ENCODE data around the gene DGKQ.
"Not testable (repeated sequence)": the region's sequence is repeated elsewhere in the genome, so short reads cannot be mapped to it uniquely, and the experiment has no call there.

The DGKQ gene

GRCh38 chr4:982291-982690 lies 8.9 kb upstream of the DGKQ start:
- peaks cover 17% of the 10 kb centered on the region for H3K4me1 ChIP-seq (ENCODE audit: low read length)
- H3K9ac ChIP-seq (ENCODE audit: low read length) = no peak overlapping the region
- H3K4me2 ChIP-seq (ENCODE audit: low read length) = no peak overlapping the region
- no peaks in the 10 kb centered on the region for H3K79me2 ChIP-seq (ENCODE audit: low read length)
- H3K36me3 ChIP-seq (replicated peaks; ENCODE audit: low read depth, low read length) = no peaks in the 10 kb centered on the region
- no peak for TF ChIP-seq CTCF (IDR thresholded peaks at IDR 0.05; ENCODE audit: low read depth, low read length)
- TF ChIP-seq EZH2phosphoT487 (IDR thresholded peaks at IDR 0.05; ENCODE audit: low read depth) = no peak
- no peaks in the 10 kb centered on the region for H3K27me3 ChIP-seq (ENCODE audit: low read depth, low read length)
- no peak overlapping the region for H3K27ac ChIP-seq (ENCODE audit: low read length)
- no peak overlapping the region for H3K4me3 ChIP-seq (ENCODE audit: low read length)
- no peaks in the 10 kb centered on the region for H3K9me3 ChIP-seq (ENCODE audit: insufficient read depth, low read length)
- H4K20me1 ChIP-seq (ENCODE audit: insufficient read depth, low read length) = no peaks in the 10 kb centered on the region
- no peak overlapping the region for H2AFZ ChIP-seq (ENCODE audit: low read depth, low read length)

GRCh38 chr4:978957-979701 lies 5.8 kb upstream of the DGKQ start:
- H3K36me3 ChIP-seq (replicated peaks; ENCODE audit: low read depth, low read length) = no peaks in the 10 kb centered on the region
- H3K9ac ChIP-seq (ENCODE audit: low read length) = no peak overlapping the region
- H3K79me2 ChIP-seq (ENCODE audit: low read length) = no peaks in the 10 kb centered on the region
- TF ChIP-seq CTCF (IDR thresholded peaks at IDR 0.05; ENCODE audit: low read depth, low read length) = no peak
- TF ChIP-seq EZH2phosphoT487 (IDR thresholded peaks at IDR 0.05; ENCODE audit: low read depth) = no peak
- H3K27me3 ChIP-seq (ENCODE audit: low read depth, low read length) = no peaks in the 10 kb centered on the region
- no peaks in the 10 kb centered on the region for H3K4me1 ChIP-seq (ENCODE audit: low read length)
- no peaks in the 10 kb centered on the region for H4K20me1 ChIP-seq (ENCODE audit: insufficient read depth, low read length)
- no peak overlapping the region for H3K4me2 ChIP-seq (ENCODE audit: low read length)
- H3K27ac ChIP-seq (ENCODE audit: low read length) = no peak overlapping the region
- H3K9me3 ChIP-seq (ENCODE audit: insufficient read depth, low read length) = no peaks in the 10 kb centered on the region
- H2AFZ ChIP-seq (ENCODE audit: low read depth, low read length) = no peak overlapping the region
- no peak overlapping the region for H3K4me3 ChIP-seq (ENCODE audit: low read length)

- H3K4me3 ChIP-seq (ENCODE audit: low read length); H3K4me2 ChIP-seq (ENCODE audit: low read length); H2AFZ ChIP-seq (ENCODE audit: low read depth, low read length); H3K27ac ChIP-seq (ENCODE audit: low read length); H3K27me3 ChIP-seq (ENCODE audit: low read depth, low read length); H4K20me1 ChIP-seq (ENCODE audit: insufficient read depth, low read length); H3K79me2 ChIP-seq (ENCODE audit: low read length); H3K9me3 ChIP-seq (ENCODE audit: insufficient read depth, low read length); H3K36me3 ChIP-seq (replicated peaks; ENCODE audit: low read depth, low read length); H3K9ac ChIP-seq (ENCODE audit: low read length); H3K4me1 ChIP-seq (ENCODE audit: low read length): not testable (repeated sequence)
Observed at GRCh38 chr4:976016-976415, 2.6 kb upstream of the DGKQ start.

GRCh38 chr4:974668-975067 lies 1.3 kb upstream of the DGKQ start:
- H3K36me3 ChIP-seq (replicated peaks; ENCODE audit: low read depth, low read length) = no peaks in the 10 kb centered on the region
- no peak overlapping the region for H3K9ac ChIP-seq (ENCODE audit: low read length)
- no peak overlapping the region for H3K4me3 ChIP-seq (ENCODE audit: low read length)
- H3K79me2 ChIP-seq (ENCODE audit: low read length) = no peaks in the 10 kb centered on the region
- TF ChIP-seq CTCF (IDR thresholded peaks at IDR 0.05; ENCODE audit: low read depth, low read length) (no peak), EZH2phosphoT487 (IDR thresholded peaks at IDR 0.05; ENCODE audit: low read depth) (no peak)
- no peak overlapping the region for H3K4me2 ChIP-seq (ENCODE audit: low read length)
- H2AFZ ChIP-seq (ENCODE audit: low read depth, low read length) = no peak overlapping the region
- no peak overlapping the region for H3K27ac ChIP-seq (ENCODE audit: low read length)
- no peaks in the 10 kb centered on the region for H4K20me1 ChIP-seq (ENCODE audit: insufficient read depth, low read length)
- H3K27me3 ChIP-seq (ENCODE audit: low read depth, low read length) = no peaks in the 10 kb centered on the region
- peaks cover 5% of the 10 kb centered on the region; the same call in 1 of the 2 replicates for H3K4me1 ChIP-seq (ENCODE audit: low read length)
- H3K9me3 ChIP-seq (ENCODE audit: insufficient read depth, low read length) = no peaks in the 10 kb centered on the region
